Measurements from ENCODE around the gene PARP12.

PARP12 gene

DNA sequence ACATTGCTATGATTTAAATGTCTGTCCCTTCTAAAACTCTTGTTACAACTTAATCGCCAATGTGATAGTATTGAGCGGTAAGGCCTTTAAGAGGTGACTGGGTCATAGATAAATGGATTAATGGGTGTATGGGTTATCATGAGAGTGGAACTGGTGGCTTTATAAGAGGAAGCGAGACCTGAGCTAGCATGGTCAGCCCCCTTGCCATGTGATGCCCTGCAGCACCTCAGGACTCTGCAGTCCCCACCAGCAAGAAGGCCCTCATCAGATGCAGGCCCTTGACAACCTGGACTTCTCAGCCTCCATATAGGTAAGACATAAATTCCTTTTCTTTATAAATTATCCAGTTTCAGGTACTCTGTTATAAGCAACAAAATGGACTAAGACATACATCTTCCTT lies 15.6 kb downstream of the PARP12 start:
- TF ChIP-seq TAF1 (IDR thresholded peaks at IDR 0.05; ENCODE audit: low read depth) = no peak
- no peak for TF ChIP-seq NFIC (IDR thresholded peaks at IDR 0.05)
- no peak for TF ChIP-seq CEBPB (IDR thresholded peaks at IDR 0.05)
- TF ChIP-seq, protein P1, sequence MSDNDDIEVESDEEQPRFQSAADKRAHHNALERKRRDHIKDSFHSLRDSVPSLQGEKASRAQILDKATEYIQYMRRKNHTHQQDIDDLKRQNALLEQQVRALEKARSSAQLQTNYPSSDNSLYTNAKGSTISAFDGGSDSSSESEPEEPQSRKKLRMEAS (IDR thresholded peaks at IDR 0.05) = no peak
- TF ChIP-seq, protein P2, sequence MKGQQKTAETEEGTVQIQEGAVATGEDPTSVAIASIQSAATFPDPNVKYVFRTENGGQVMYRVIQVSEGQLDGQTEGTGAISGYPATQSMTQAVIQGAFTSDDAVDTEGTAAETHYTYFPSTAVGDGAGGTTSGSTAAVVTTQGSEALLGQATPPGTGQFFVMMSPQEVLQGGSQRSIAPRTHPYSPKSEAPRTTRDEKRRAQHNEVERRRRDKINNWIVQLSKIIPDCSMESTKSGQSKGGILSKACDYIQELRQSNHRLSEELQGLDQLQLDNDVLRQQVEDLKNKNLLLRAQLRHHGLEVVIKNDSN (IDR thresholded peaks at IDR 0.05) = no peak
- TF ChIP-seq, protein P3, sequence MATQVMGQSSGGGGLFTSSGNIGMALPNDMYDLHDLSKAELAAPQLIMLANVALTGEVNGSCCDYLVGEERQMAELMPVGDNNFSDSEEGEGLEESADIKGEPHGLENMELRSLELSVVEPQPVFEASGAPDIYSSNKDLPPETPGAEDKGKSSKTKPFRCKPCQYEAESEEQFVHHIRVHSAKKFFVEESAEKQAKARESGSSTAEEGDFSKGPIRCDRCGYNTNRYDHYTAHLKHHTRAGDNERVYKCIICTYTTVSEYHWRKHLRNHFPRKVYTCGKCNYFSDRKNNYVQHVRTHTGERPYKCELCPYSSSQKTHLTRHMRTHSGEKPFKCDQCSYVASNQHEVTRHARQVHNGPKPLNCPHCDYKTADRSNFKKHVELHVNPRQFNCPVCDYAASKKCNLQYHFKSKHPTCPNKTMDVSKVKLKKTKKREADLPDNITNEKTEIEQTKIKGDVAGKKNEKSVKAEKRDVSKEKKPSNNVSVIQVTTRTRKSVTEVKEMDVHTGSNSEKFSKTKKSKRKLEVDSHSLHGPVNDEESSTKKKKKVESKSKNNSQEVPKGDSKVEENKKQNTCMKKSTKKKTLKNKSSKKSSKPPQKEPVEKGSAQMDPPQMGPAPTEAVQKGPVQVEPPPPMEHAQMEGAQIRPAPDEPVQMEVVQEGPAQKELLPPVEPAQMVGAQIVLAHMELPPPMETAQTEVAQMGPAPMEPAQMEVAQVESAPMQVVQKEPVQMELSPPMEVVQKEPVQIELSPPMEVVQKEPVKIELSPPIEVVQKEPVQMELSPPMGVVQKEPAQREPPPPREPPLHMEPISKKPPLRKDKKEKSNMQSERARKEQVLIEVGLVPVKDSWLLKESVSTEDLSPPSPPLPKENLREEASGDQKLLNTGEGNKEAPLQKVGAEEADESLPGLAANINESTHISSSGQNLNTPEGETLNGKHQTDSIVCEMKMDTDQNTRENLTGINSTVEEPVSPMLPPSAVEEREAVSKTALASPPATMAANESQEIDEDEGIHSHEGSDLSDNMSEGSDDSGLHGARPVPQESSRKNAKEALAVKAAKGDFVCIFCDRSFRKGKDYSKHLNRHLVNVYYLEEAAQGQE (IDR thresholded peaks at IDR 0.05; ENCODE audit: low read depth) = no peak
- no peak for TF ChIP-seq EP300 (IDR thresholded peaks at IDR 0.05; ENCODE audit: borderline replicate concordance)
- no peak for TF ChIP-seq CREB1 (IDR thresholded peaks at IDR 0.05; ENCODE audit: low read depth)
- no peak for TF ChIP-seq EGR1 (IDR thresholded peaks at IDR 0.05)
- TF ChIP-seq ZBTB7A (IDR thresholded peaks at IDR 0.05; ENCODE audit: low read depth) = no peak
- no peak for TF ChIP-seq TEAD4 (IDR thresholded peaks at IDR 0.05)
- no peak for TF ChIP-seq RAD21 (IDR thresholded peaks at IDR 0.05; ENCODE audit: low read depth)
- no peak for TF ChIP-seq FOXM1 (IDR thresholded peaks at IDR 0.05; ENCODE audit: borderline replicate concordance, low read depth)
- TF ChIP-seq TCF12 (IDR thresholded peaks at IDR 0.05; ENCODE audit: low read depth) = no peak
- no peak for TF ChIP-seq YY1 (IDR thresholded peaks at IDR 0.05; ENCODE audit: low read depth)

DNA sequence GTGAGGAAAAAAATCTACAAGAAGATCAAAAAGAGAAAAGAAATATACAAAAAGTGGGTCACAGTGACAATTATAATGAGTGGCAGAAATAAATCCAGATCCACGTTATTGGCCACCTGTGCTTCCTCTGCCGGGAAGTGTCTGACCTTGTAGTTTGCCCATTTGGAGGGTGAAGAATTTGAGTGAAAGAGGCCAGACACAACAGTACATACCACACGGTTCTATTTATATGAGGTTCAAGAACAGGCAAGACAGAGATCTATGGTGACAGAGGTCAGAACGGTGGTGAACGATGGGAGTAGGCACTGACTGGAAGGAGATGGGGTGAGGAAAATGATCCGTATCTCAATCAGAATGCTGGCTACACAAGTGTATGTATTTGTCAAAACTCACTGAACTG lies 17.1 kb downstream of the PARP12 start:
- TF ChIP-seq ZBTB7A (IDR thresholded peaks at IDR 0.05; ENCODE audit: low read depth) = no peak
- TF ChIP-seq, protein P3 (IDR thresholded peaks at IDR 0.05; ENCODE audit: low read depth) = no peak
- TF ChIP-seq YY1 (IDR thresholded peaks at IDR 0.05; ENCODE audit: low read depth) = no peak
- TF ChIP-seq, protein P2 (IDR thresholded peaks at IDR 0.05) = no peak
- TF ChIP-seq TCF12 (IDR thresholded peaks at IDR 0.05; ENCODE audit: low read depth) = no peak
- no peak for TF ChIP-seq NFIC (IDR thresholded peaks at IDR 0.05)
- TF ChIP-seq, protein P1 (IDR thresholded peaks at IDR 0.05) = no peak
- no peak for TF ChIP-seq TEAD4 (IDR thresholded peaks at IDR 0.05)
- TF ChIP-seq CREB1 (IDR thresholded peaks at IDR 0.05; ENCODE audit: low read depth) = no peak
- TF ChIP-seq TAF1 (IDR thresholded peaks at IDR 0.05; ENCODE audit: low read depth) = no peak
- TF ChIP-seq RAD21 (IDR thresholded peaks at IDR 0.05; ENCODE audit: low read depth) = no peak
- no peak for TF ChIP-seq EGR1 (IDR thresholded peaks at IDR 0.05)
- no peak for TF ChIP-seq CEBPB (IDR thresholded peaks at IDR 0.05)
- no peak for TF ChIP-seq FOXM1 (IDR thresholded peaks at IDR 0.05; ENCODE audit: borderline replicate concordance, low read depth)
- TF ChIP-seq EP300 (IDR thresholded peaks at IDR 0.05; ENCODE audit: borderline replicate concordance) = no peak

DNA sequence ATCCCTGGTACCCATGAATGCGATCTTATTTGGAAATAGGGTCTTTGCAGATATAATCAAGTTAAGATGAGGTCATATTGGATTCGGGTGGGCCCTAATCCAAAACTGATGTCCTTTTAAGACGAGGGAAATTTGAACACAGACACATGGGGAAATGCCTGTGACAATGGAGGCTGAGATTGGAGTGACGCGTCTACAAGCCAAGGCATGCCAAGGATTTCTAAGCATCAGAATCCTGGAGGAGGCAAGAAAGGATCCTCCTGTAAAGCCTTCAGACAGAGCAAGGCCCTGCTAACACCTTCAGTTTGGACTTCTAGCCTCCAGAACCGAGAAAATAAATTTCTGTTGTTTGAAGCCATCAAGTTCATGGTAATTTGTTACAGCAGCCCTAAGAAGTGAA lies 18.5 kb downstream of the PARP12 start:
- TF ChIP-seq, protein P2 (IDR thresholded peaks at IDR 0.05) = no peak
- TF ChIP-seq YY1 (IDR thresholded peaks at IDR 0.05; ENCODE audit: low read depth) = no peak
- no peak for TF ChIP-seq TEAD4 (IDR thresholded peaks at IDR 0.05)
- no peak for TF ChIP-seq ZBTB7A (IDR thresholded peaks at IDR 0.05; ENCODE audit: low read depth)
- TF ChIP-seq RAD21 (IDR thresholded peaks at IDR 0.05; ENCODE audit: low read depth) = no peak
- TF ChIP-seq FOXM1 (IDR thresholded peaks at IDR 0.05; ENCODE audit: borderline replicate concordance, low read depth) = no peak
- no peak for TF ChIP-seq CEBPB (IDR thresholded peaks at IDR 0.05)

DNA sequence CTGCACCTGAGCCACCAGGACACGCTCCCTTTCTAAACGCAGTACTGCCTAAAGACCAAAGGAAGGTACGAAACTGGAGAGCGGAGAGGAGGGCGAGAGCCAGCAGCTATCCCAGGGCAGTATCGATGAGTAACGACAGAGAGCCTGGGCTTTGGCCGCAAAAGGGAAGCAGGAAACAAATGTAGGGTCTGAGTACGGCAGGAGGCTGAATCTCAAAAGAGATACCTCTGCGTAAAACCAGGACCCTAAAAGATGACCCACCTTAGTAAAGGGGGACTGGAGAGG lies 20.4 kb downstream of the PARP12 start:
- TF ChIP-seq ZBTB7A (IDR thresholded peaks at IDR 0.05; ENCODE audit: low read depth) (no peak), RAD21 (IDR thresholded peaks at IDR 0.05; ENCODE audit: low read depth) (no peak), EP300 (IDR thresholded peaks at IDR 0.05; ENCODE audit: borderline replicate concordance) (no peak), CREB1 (IDR thresholded peaks at IDR 0.05; ENCODE audit: low read depth) (no peak), TCF12 (IDR thresholded peaks at IDR 0.05; ENCODE audit: low read depth) (no peak), NFIC (IDR thresholded peaks at IDR 0.05) (no peak), FOXM1 (IDR thresholded peaks at IDR 0.05; ENCODE audit: borderline replicate concordance, low read depth) (no peak), TEAD4 (IDR thresholded peaks at IDR 0.05) (no peak), TAF1 (IDR thresholded peaks at IDR 0.05; ENCODE audit: low read depth) (no peak), EGR1 (IDR thresholded peaks at IDR 0.05) (no peak), YY1 (IDR thresholded peaks at IDR 0.05; ENCODE audit: low read depth) (no peak), CEBPB (IDR thresholded peaks at IDR 0.05) (no peak)
- TF ChIP-seq, protein P1 (IDR thresholded peaks at IDR 0.05) = no peak
- TF ChIP-seq, protein P3 (IDR thresholded peaks at IDR 0.05; ENCODE audit: low read depth) = no peak
- TF ChIP-seq, protein P2 (IDR thresholded peaks at IDR 0.05) = no peak
